HepG2 (cell line): Measurements from ENCODE around the gene RCOR3. TPM values are rescaled to one million over a fixed set of nuclear protein-coding genes. Genes with fewer than 3 reads are reported as not detected.

Source experiments
- ATAC-seq: fragments of 200-7000 bp; cut with Tn5 transposase; 3 replicates; pipeline ENCODE4 v1.9.1; 2020; ENCODE audit warnings: mild to moderate bottlenecking, moderate library complexity
- BruUV-seq: library from RNA; stranded (reverse); fragments of 400-500 nt; replicated peaks from 2 replicates; lab custom pipeline; 2021; lab: Mats Ljungman, UMichigan
- CTCF ChIA-PET: fragments of 300-600 bp; formaldehyde crosslinking; extraction: SDS; loops from one replicate; lab custom pipeline; 2021; ENCODE audit warnings: low total read pairs, inconsistent platforms, low intra/inter-chr PET ratio; lab: Yijun Ruan, JAX
- POLR2A ChIA-PET: fragments of 350-600 bp; sonication (Branson Sonifier 250); formaldehyde crosslinking; loops from one replicate; lab custom pipeline; 2020; ENCODE audit warnings: antibody characterized with exemption, inconsistent platforms; lab: Yijun Ruan, JAX
- DNase-seq: peaks from one replicate; pipeline ENCODE4 v3.0.0-alpha.2; 2015; ENCODE audit warnings: low spot score
- FAIRE-seq: peaks from 3 replicates; lab custom pipeline; 2011; peaks lifted over from hg19 to GRCh38; lab: Jason Lieb, UNC
- H2AFZ ChIP-seq: one replicate; pipeline ENCODE4 v1.6.1; 2011; ENCODE audit warnings: low read length, inconsistent platforms
- H3K27ac ChIP-seq: fragments of 300-600 bp; 3 replicates; pipeline ENCODE4 v1.8.0; 2011; ENCODE audit warnings: mixed run types, mild to moderate bottlenecking, mixed read lengths, low read length, inconsistent platforms; ENCODE audit not compliant: insufficient read depth; ENCODE audit errors: extremely low read length
- H3K27me3 ChIP-seq, 2 experiments: fragments of 200-600 bp in 1 of 2; 2 replicates in 1 of 2; 3 replicates in 1 of 2; pipeline versions ENCODE4 v1.6.0 to v1.8.0; 2011; ENCODE audit warnings: low read length in 2 of 2, mild to moderate bottlenecking in 2 of 2, moderate library complexity in 2 of 2, inconsistent platforms in 1 of 2; ENCODE audit not compliant: insufficient read depth in 2 of 2, control insufficient read depth in 1 of 2
- H3K36me3 ChIP-seq, 2 experiments: fragments of 200-600 bp in 1 of 2; replicated peaks in 1 of 2; 2 replicates in 1 of 2; 3 replicates in 1 of 2; pipeline versions ENCODE4 v1.5.1 to v1.8.0; 2011; ENCODE audit warnings: low read length in 2 of 2, inconsistent platforms in 1 of 2; ENCODE audit not compliant: insufficient read depth in 2 of 2, control insufficient read depth in 1 of 2
- H3K4me1 ChIP-seq: 2 replicates; pipeline ENCODE4 v1.5.1; 2012; ENCODE audit warnings: low read length, inconsistent platforms; ENCODE audit not compliant: insufficient read depth
- H3K4me2 ChIP-seq: 2 replicates; pipeline ENCODE4 v1.6.0; 2011; ENCODE audit warnings: low read depth, low read length, inconsistent platforms
- H3K4me3 ChIP-seq, 3 experiments: fragments of 200-600 bp in 1 of 3; sonication (generic), shearing (Covaris generic) in 1 of 3; replicated peaks in 1 of 3; 2 replicates each; pipeline ENCODE4 v1.5.1; 2011 to 2016; ENCODE audit warnings: low read length in 3 of 3, inconsistent platforms in 2 of 3, low read depth in 2 of 3, mild to moderate bottlenecking in 2 of 3, control low read depth in 1 of 3, mixed read lengths in 1 of 3; ENCODE audit not compliant: insufficient read depth in 1 of 3
- H3K79me2 ChIP-seq: one replicate; pipeline ENCODE4 v1.6.1; 2011; ENCODE audit warnings: low read length, inconsistent platforms; ENCODE audit not compliant: insufficient read depth
- H3K9ac ChIP-seq: 2 replicates; pipeline ENCODE4 v1.6.0; 2011; ENCODE audit warnings: mild to moderate bottlenecking, low read depth, low read length, inconsistent platforms; ENCODE audit not compliant: insufficient read depth
- H3K9me3 ChIP-seq: 2 replicates; pipeline ENCODE4 v1.5.1; 2012; ENCODE audit warnings: mild to moderate bottlenecking, low read length
- H4K20me1 ChIP-seq: 2 replicates; pipeline ENCODE4 v1.6.0; 2011; ENCODE audit warnings: inconsistent platforms, mild to moderate bottlenecking, low read length, moderate library complexity; ENCODE audit not compliant: insufficient read depth
- ARID2 ChIP-seq: sonication (generic); formaldehyde crosslinking; IDR thresholded peaks from 2 replicates; pipeline ENCODE4 v1.8.1; 2022; ENCODE audit warnings: mild to moderate bottlenecking, missing genetic modification reagents, borderline replicate concordance
- CBX2 ChIP-seq, 2 experiments: fragments of 200-600 bp in 1 of 2; sonication (generic); formaldehyde crosslinking in 1 of 2; IDR thresholded peaks; 2 replicates each; pipeline versions ENCODE4 v1.7.0 to v1.8.1; 2018 to 2022; ENCODE audit warnings: low read depth in 2 of 2, low read length in 1 of 2, mild to moderate bottlenecking in 1 of 2, missing genetic modification reagents in 1 of 2
- EZH2 ChIP-seq: conservative IDR thresholded peaks from 2 replicates; pipeline ENCODE4 v1.6.1; 2012; ENCODE audit warnings: mild to moderate bottlenecking, low read depth, low read length, moderate library complexity
- MBD4 ChIP-seq: IDR thresholded peaks from 2 replicates; pipeline ENCODE4 v1.6.1; 2012; ENCODE audit warnings: low read length, inconsistent platforms, borderline replicate concordance
- NR2F6 ChIP-seq, 2 experiments: IDR thresholded peaks; 2 replicates each; pipeline ENCODE4 v1.6.1; 2016; ENCODE audit warnings: antibody characterized with exemption in 1 of 2, mild to moderate bottlenecking in 1 of 2
- RNF2 ChIP-seq: fragments of 450-650 bp; conservative IDR thresholded peaks from 2 replicates; pipeline ENCODE4 v1.6.1; 2016; ENCODE audit warnings: low read depth
- SIX1 ChIP-seq: sonication (generic); formaldehyde crosslinking; IDR thresholded peaks from 2 replicates; pipeline ENCODE4 v1.4.0; 2020; ENCODE audit warnings: missing genetic modification reagents, borderline replicate concordance
- SP5 ChIP-seq: IDR thresholded peaks from 2 replicates; pipeline ENCODE4 v1.6.1; 2016; ENCODE audit warnings: low read depth, borderline replicate concordance
- SRF ChIP-seq: IDR thresholded peaks from 2 replicates; pipeline ENCODE4 v1.6.1; 2011; ENCODE audit warnings: mild to moderate bottlenecking, low read depth, low read length, moderate library complexity
- TFDP1 ChIP-seq: IDR thresholded peaks from 2 replicates; pipeline ENCODE4 v1.6.1; 2016; ENCODE audit warnings: missing compliant biosample characterization, missing genetic modification reagents, borderline replicate concordance
- TFE3 ChIP-seq: IDR thresholded peaks from 2 replicates; pipeline ENCODE4 v1.6.1; 2016
- ZFY ChIP-seq: sonication (generic); formaldehyde crosslinking; IDR thresholded peaks from 2 replicates; pipeline ENCODE4 v1.4.0; 2020; ENCODE audit warnings: missing genetic modification reagents
- ZNF567 ChIP-seq: sonication (generic); formaldehyde crosslinking; IDR thresholded peaks from 2 replicates; pipeline ENCODE4 v1.8.1; 2023; ENCODE audit warnings: mild to moderate bottlenecking, missing genetic modification reagents, borderline replicate concordance
- ZNF574 ChIP-seq: sonication (generic); formaldehyde crosslinking; IDR thresholded peaks from 2 replicates; pipeline ENCODE4 v1.4.0; 2020; ENCODE audit warnings: missing genetic modification reagents
- ZNF576 ChIP-seq: sonication (generic); formaldehyde crosslinking; IDR thresholded peaks from 2 replicates; pipeline ENCODE4 v1.4.0; 2020; ENCODE audit warnings: mild to moderate bottlenecking, missing genetic modification reagents
- ZNF841 ChIP-seq: sonication (generic); formaldehyde crosslinking; IDR thresholded peaks from 2 replicates; pipeline ENCODE4 v1.8.1; 2023; ENCODE audit warnings: missing genetic modification reagents, borderline replicate concordance
- WGBS: methylation state at CpG from one replicate; pipeline ENCODE4 v1.1.6; 2017; ENCODE audit warnings: low lambda C conversion rate; 5-methylcytosine and 5-hydroxymethylcytosine counted together
- in situ Hi-C: cut with HindIII; loops from 2 replicates; pipeline ENCODE4 v1.10.0; 2017; ENCODE audit warnings: low pct_unique_long_range_greater_than_20kb; ENCODE audit not compliant: extremely low pct_ligation_motif_present
- intact Hi-C: fragments of 100-400 bp; cut with micrococcal nuclease; formaldehyde crosslinking; loops from one replicate; pipeline ENCODE4 v1.10.0; 2022; ENCODE audit not compliant: unreplicated experiment
- polyA plus RNA-seq, 8 experiments: library from polyadenylated mRNA; depleted of rRNA in 3 of 8; stranded (reverse) in 7 of 8; unstranded in 1 of 8; fragments of >200 nt; fragmentation: Illumina TruSeq in 4 of 8; extraction: Trizol in 4 of 8; gene quantifications; 2 replicates each; pipeline versions ENCODE4 v1.2.1 to v1.2.3, GENCODE V29; 2011 to 2016; ENCODE audit warnings: low read depth in 4 of 8, missing spikeins in 1 of 8, mixed read lengths in 1 of 8; ENCODE audit not compliant: insufficient read depth in 1 of 8
- total RNA-seq, 5 experiments: library from RNA; depleted of rRNA; stranded (reverse); fragments of >200 nt; fragmentation: Illumina TruSeq; extraction: Trizol; gene quantifications; 2 replicates each; pipeline ENCODE4 v1.2.3, GENCODE V29; 2016; ENCODE audit warnings: low read depth in 1 of 5

The RCOR3 gene
- total and polyA plus RNA-seq, 2 of the 13 experiments (the other 11 are each of a cell fraction or from before 2014, with no cell fraction given) = 16.8 to 31.6 TPM

- TF ChIP-seq ZNF576 = no peak
- TF ChIP-seq MBD4 = no peak
- peak; percentile 47 for TF ChIP-seq ZFY (CRISPR knock-in tag)
- TF ChIP-seq SP5 = no peak
- peak; percentile 59; the same call in 1 of the 2 replicates for TF ChIP-seq TFDP1 (CRISPR knock-in tag)
- no peak for TF ChIP-seq SIX1
- TF ChIP-seq ZNF567 (CRISPR knock-in tag) = no peak
- TF ChIP-seq NR2F6 (IDR thresholded peaks at IDR 0.05) = no peak
- TF ChIP-seq NR2F6 (CRISPR knock-in tag; IDR thresholded peaks at IDR 0.05) = no peak
- TF ChIP-seq ARID2 = 0 out of 2 replicates have a peak, but pooled peaks have one; percentile 26
Observed at GRCh38 chr1:211326528-211327345, 67.6 kb downstream of the RCOR3 start, which contains the start of gene TRAF5 (continued).

- H2AFZ ChIP-seq = no peak overlapping the region
- H3K27ac ChIP-seq = no peak overlapping the region
- H3K36me3 ChIP-seq = no peaks in the 10 kb centered on the region
- H3K4me2 ChIP-seq = peak overlapping the region; percentile 94
- in situ Hi-C loops (loop anchor here (10.0 kb wide), 2 partner anchors 187 to 327 kb away; no protein-coding TSS in a partner anchor), intact Hi-C loops (loop anchor here (1.0 to 5.0 kb wide), 2 partner anchors 50 to 187 kb away; no protein-coding TSS in a partner anchor)
- TF ChIP-seq TFE3 (CRISPR knock-in tag) = no peak
- TF ChIP-seq CBX2 (IDR thresholded peaks at IDR 0.05; ENCODE audit: low read depth, low read length) = no peak
- peak; percentile 22; the same call in 1 of the 2 replicates for TF ChIP-seq CBX2 (CRISPR knock-in tag; IDR thresholded peaks at IDR 0.05; ENCODE audit: low read depth)
- no peak for TF ChIP-seq ZNF841 (CRISPR knock-in tag)
- TF ChIP-seq SRF = peak; percentile 46; the same call in 1 of the 2 replicates
- TF ChIP-seq EZH2 = peak; percentile 56; the same call in 1 of the 2 replicates
- TF ChIP-seq RNF2 = 0 out of 2 replicates have a peak, but pooled peaks have one; percentile 26
- 0 out of 2 replicates have a peak, but pooled peaks have one; percentile 3 for TF ChIP-seq ZNF574
- no peaks in the 10 kb centered on the region for H3K9me3 ChIP-seq
- WGBS = 26% methylated on average over 10 of the region's 16 CpGs
- peak; percentile 6; the same call in 2 of the 3 replicates for ATAC-seq
- H4K20me1 ChIP-seq = no peaks in the 10 kb centered on the region
- no TSS peak for BruUV-seq
- peak overlapping the region; percentile 50 to 76 (median 59) for H3K4me3 ChIP-seq
- no peaks in the 10 kb centered on the region for H3K79me2 ChIP-seq
- POLR2A ChIA-PET = no interaction called here
- H3K9ac ChIP-seq = peak overlapping the region; percentile 38; the same call in 1 of the 2 replicates
- CTCF ChIA-PET = no interaction called here
- DNase-seq = no peak
- FAIRE-seq = no peak
- peaks cover 0 to 46% of the 10 kb centered on the region in 2 experiments; a peak in 4 of 5 replicates for H3K27me3 ChIP-seq
- peaks cover 24% of the 10 kb centered on the region; the same call in 1 of the 2 replicates for H3K4me1 ChIP-seq
Observed at GRCh38 chr1:211327346-211327921, 68.3 kb downstream of the RCOR3 start.
